ENCODE data around the gene GTF3C2.

Gene GTF3C2

DNA sequence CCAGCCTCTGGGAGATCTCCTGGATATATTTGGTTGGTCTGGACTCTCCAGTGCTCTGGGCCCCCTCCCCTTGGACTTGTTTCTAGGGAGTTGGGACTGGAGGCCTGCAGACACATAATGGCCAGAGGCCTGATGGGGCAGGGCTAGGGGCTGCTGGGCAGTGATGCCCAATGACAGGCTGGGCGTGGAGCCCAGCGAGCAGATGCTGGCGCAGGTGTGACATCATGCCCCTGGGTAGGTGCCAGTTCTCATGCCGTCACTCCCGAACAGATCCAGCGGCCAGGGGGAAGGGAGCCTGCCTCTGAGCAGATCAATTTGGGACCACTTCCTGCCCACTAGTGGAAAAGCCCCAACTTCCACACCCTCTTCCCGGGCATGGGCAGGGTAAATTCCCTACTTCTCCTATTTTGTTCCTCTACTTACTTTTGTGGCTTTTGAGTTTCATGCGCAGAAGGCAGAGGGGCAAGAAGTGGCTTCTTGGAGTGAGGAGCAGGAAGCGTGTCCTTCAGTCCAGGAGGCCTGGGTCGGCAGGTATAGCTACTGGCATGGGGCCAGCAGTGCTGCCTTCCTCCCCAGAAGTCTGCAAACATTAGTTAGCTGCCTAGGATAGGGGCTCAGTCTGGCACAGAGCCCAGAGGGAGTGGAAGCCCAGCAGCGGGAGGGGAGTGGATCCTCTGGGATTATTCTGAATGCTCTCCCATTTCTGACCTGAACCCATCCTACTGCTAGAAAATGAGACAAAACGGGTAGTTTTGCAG is 39.7 kb downstream of the GTF3C2 start:
- Histone ChIP-seq H3K9me3 (ENCODE audit: control insufficient read depth, insufficient read depth, low read depth, low read length) (no peaks in the 10 kb centered on the region), H3K27me3 (ENCODE audit: control insufficient read depth, insufficient read depth, low read length) (no peaks in the 10 kb centered on the region), H3K27ac (ENCODE audit: low read depth, low read length) (no peak overlapping the region), H3K36me3 (ENCODE audit: control insufficient read depth, insufficient read depth, low read length) (peaks cover 1% of the 10 kb centered on the region; the same call in 1 of the 2 replicates), H3K9ac (ENCODE audit: low read length) (no peak overlapping the region), H3K4me1 (ENCODE audit: control insufficient read depth, insufficient read depth, low read length) (peaks cover 15% of the 10 kb centered on the region; the same call in 1 of the 2 replicates), H3K4me3 (ENCODE audit: low read depth, low read length) (no peak overlapping the region)

DNA sequence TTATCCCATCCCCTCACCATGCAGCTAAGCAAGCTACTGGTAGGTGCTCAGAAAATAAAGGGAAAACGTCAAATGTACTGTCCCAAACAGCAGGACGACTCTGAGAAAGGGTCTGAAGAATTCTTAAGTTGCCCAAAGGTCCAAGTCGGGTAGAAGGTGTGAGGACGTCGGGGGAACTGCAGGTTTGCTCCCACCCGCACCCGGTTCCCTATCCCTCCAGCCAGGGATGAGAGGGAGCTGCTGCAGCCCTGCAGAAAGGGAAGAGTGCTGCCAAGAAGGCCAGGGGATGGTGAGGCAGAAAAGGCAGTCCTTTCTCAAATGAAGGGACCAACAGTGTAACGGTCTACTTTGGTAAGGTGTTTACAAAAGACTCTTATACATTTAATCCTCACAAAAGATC is 41.4 kb downstream of the GTF3C2 start:
- Histone ChIP-seq H3K27ac (ENCODE audit: low read depth, low read length) (no peak overlapping the region), H3K27me3 (ENCODE audit: control insufficient read depth, insufficient read depth, low read length) (no peaks in the 10 kb centered on the region), H3K9me3 (ENCODE audit: control insufficient read depth, insufficient read depth, low read depth, low read length) (no peaks in the 10 kb centered on the region), H3K4me1 (ENCODE audit: control insufficient read depth, insufficient read depth, low read length) (peaks cover 5% of the 10 kb centered on the region; the same call in 1 of the 2 replicates), H3K9ac (ENCODE audit: low read length) (no peak overlapping the region), H3K36me3 (ENCODE audit: control insufficient read depth, insufficient read depth, low read length) (peaks cover 10% of the 10 kb centered on the region), H3K4me3 (ENCODE audit: low read depth, low read length) (no peak overlapping the region)

DNA sequence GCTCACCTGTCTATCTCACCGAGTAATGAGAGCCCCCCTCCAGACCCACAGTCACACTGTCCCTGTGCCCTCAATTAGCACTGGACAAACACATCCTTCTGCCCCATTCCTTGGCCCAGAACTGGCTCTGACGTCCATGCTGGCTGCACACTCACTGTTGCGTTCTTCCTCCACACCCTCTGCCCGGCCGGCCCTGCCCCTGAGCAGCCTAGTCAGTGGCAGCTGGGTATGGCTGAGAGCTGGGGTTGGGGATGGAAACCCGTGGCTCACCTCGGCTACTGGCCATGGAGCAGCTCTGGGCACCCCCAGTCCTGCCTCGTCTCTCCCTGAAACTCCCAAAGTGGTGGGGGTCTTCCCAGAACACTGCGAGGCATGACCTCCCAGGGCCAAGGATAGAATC is 41.9 kb downstream of the GTF3C2 start:
- Histone ChIP-seq H3K27me3 (ENCODE audit: control insufficient read depth, insufficient read depth, low read length) (no peaks in the 10 kb centered on the region; the same call in 1 of the 2 replicates), H3K9me3 (ENCODE audit: control insufficient read depth, insufficient read depth, low read depth, low read length) (no peaks in the 10 kb centered on the region), H3K4me1 (ENCODE audit: control insufficient read depth, insufficient read depth, low read length) (peaks cover 5% of the 10 kb centered on the region; the same call in 1 of the 2 replicates), H3K36me3 (ENCODE audit: control insufficient read depth, insufficient read depth, low read length) (peaks cover 12% of the 10 kb centered on the region), H3K9ac (ENCODE audit: low read length) (no peak overlapping the region), H3K27ac (ENCODE audit: low read depth, low read length) (no peak overlapping the region), H3K4me3 (ENCODE audit: low read depth, low read length) (no peak overlapping the region)

DNA sequence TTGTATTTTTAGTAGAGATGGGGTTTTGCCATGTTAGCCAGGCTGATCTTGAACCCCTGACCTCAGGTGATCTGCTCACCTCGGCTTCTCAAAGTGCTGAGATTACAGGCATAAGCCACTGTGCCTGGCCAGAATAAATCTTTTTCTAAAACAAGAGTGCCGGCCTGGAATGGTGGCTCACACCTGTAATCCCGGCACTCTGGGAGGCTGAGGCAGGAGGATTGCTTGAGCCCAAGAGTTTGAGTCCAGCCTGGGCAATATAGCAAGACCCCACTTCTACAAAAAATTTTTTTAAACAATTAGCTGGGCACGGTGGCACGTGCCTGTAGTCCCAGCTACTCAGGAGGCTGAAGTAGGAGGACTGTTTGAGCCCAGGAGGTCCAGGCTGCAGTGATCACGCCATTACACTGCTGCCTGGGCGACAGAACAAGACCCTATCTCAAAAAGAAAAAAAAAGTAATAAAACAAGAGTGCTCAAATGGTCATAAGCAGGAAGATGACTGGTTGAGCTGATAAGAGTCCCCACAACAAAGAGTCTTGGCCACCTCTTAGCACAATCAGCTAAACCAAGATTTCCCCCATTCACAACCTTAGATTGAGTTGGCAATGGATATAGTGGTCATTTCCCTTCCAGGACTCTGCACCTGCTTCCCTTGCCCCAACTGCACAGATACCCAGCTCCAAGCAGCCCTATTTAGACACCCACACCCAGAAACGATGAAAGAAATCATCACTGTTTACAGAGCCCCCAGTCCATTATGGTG is 42.5 kb downstream of the GTF3C2 start:
- Histone ChIP-seq H3K9ac (ENCODE audit: low read length) (no peak overlapping the region), H3K27ac (ENCODE audit: low read depth, low read length) (no peak overlapping the region), H3K4me3 (ENCODE audit: low read depth, low read length) (no peak overlapping the region), H3K36me3 (ENCODE audit: control insufficient read depth, insufficient read depth, low read length) (peaks cover 16% of the 10 kb centered on the region), H3K9me3 (ENCODE audit: control insufficient read depth, insufficient read depth, low read depth, low read length) (no peaks in the 10 kb centered on the region), H3K4me1 (ENCODE audit: control insufficient read depth, insufficient read depth, low read length) (peaks cover 5% of the 10 kb centered on the region; the same call in 1 of the 2 replicates), H3K27me3 (ENCODE audit: control insufficient read depth, insufficient read depth, low read length) (no peaks in the 10 kb centered on the region; the same call in 1 of the 2 replicates)

DNA sequence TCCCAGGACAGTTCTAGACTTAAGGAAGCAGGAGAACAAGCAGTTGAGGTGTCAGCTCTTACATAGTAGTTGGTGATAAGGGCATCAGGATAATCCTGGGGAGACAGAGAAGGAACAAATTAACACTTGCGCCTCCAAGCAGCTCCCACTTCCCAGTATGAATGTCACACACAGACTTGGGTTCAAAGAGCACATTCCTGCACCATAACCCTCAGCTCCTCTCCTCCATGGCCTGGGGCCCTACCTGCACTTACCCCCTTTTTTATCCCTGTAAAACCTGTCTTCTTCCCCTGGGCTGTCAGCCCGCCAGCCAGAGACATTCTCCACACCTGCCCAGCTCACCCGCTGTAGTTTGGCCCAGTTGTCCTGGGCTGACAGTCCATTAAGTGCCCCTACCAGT is 44.4 kb downstream of the GTF3C2 start:
- H3K27me3 ChIP-seq (ENCODE audit: control insufficient read depth, insufficient read depth, low read length) = peaks cover 18% of the 10 kb centered on the region

DNA sequence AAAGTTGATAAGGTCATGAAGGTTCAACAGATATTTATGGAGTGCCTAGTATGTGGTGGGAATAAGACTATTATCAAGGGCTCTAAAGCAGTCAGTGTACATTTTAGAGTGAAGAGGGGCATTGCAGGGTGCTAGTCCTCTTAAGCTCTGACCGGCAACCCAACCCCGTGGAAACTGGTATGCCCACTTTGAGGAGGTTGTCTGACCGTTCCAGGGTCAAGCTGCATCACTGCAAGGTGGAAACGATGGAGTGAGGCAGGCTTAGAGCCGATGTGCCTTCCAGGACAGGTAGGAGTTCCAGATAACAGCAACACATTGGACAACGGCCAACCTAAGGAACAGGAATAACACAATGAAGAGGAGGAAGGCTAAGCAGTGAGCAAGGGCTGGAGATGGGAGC is 46.9 kb downstream of the GTF3C2 start:
- Histone ChIP-seq H3K4me3 (ENCODE audit: low read depth, low read length) (no peak overlapping the region), H3K9ac (ENCODE audit: low read length) (no peak overlapping the region), H3K9me3 (ENCODE audit: control insufficient read depth, insufficient read depth, low read depth, low read length) (no peaks in the 10 kb centered on the region), H3K27ac (ENCODE audit: low read depth, low read length) (no peak overlapping the region), H3K27me3 (ENCODE audit: control insufficient read depth, insufficient read depth, low read length) (peaks cover 43% of the 10 kb centered on the region), H3K36me3 (ENCODE audit: control insufficient read depth, insufficient read depth, low read length) (peaks cover 16% of the 10 kb centered on the region), H3K4me1 (ENCODE audit: control insufficient read depth, insufficient read depth, low read length) (peaks cover 13% of the 10 kb centered on the region; the same call in 1 of the 2 replicates)

More for the DNA sequence above, 44.4 kb downstream of the GTF3C2 start:
- Histone ChIP-seq H3K4me3 (ENCODE audit: low read depth, low read length) (no peak overlapping the region), H3K4me1 (ENCODE audit: control insufficient read depth, insufficient read depth, low read length) (peaks cover 12% of the 10 kb centered on the region; the same call in 1 of the 2 replicates), H3K36me3 (ENCODE audit: control insufficient read depth, insufficient read depth, low read length) (peaks cover 16% of the 10 kb centered on the region), H3K27ac (ENCODE audit: low read depth, low read length) (no peak overlapping the region), H3K9ac (ENCODE audit: low read length) (no peak overlapping the region), H3K9me3 (ENCODE audit: control insufficient read depth, insufficient read depth, low read depth, low read length) (no peaks in the 10 kb centered on the region)

DNA sequence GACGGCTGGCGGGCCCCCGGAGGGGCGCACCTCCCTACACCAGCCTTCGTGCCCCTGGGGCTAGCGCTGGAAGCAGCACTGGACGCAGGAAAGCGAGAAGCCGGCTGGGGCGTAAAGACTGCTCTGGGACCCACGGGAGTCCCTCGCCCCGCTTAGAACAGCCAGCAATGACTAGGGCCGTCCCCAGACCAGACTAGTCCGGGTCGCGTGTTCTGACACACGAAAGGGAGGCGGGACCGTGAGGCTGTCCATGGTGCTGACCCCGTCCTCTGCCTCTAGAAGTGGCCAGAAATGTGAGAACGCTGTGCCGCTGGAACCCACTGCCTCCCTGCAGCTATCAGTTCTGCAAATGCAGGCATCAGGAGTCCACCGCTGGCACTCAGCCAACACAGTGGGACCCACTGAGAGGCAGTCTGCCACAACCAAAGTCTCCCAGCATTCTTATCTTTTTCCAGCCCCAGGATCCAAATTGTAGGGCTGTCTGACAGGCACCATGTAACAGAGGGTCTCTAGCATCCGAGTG is 48.1 kb downstream of the GTF3C2 start, which contains the start of gene UCN:
Gene UCN (minus strand): TSS at position 87 of the 523 bp plus-strand sequence. CDS start 550 bp downstream, outside the sequence.
- Histone ChIP-seq H3K36me3 (ENCODE audit: control insufficient read depth, insufficient read depth, low read length) (peaks cover 16% of the 10 kb centered on the region), H3K4me3 (ENCODE audit: low read depth, low read length) (peak within 1 kb of the TSS; percentile 51), H3K4me1 (ENCODE audit: control insufficient read depth, insufficient read depth, low read length) (peaks cover 13% of the 10 kb centered on the region; the same call in 1 of the 2 replicates), H3K27ac (ENCODE audit: low read depth, low read length) (no peak within 1 kb of the TSS), H3K9me3 (ENCODE audit: control insufficient read depth, insufficient read depth, low read depth, low read length) (no peaks in the 10 kb centered on the region), H3K9ac (ENCODE audit: low read length) (no peak within 1 kb of the TSS), H3K27me3 (ENCODE audit: control insufficient read depth, insufficient read depth, low read length) (peaks cover 48% of the 10 kb centered on the region)

DNA sequence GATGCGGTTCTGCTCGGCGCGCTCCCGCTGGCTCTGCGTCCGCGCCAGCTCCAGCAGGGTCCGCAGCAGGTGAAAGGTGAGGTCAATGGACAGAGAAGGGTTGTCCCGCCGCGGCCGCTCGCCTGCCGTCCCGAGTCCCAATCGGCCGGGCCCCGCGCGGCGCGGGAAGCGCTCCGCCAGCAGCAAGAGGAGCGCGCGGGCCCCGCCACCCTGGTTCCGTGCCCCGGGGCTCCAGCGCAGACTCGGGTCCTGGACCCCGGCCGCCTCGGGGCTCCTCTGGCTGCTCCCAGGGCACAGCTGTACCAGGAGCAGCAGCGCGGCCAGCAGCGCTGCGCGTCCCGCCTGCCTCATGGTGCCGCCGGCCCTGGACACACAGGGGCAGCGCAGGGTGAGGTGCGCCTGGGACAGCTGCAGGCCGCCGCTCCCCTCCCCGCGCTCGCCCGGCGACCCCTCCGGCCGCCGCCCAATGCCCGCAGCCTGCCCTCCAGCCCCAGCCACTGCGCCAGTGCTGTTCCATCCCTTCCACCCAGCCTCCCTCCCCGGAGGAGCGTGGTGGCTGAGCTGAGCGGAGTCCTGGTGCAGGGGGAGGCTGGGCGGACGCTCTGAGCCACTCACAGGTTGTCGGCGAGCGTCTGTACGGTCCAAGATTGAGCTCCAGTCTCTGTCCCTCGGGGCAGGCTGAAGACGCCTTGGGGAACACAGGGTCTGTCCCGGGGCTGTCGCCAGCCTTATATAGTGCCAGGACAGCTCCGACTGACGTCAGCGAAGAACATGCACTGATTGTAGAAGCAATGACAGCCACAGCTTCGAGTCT is 48.8 kb downstream of the GTF3C2 start:
- Histone ChIP-seq H3K27ac (ENCODE audit: low read depth, low read length) (no peak overlapping the region), H3K9ac (ENCODE audit: low read length) (no peak overlapping the region), H3K36me3 (ENCODE audit: control insufficient read depth, insufficient read depth, low read length) (peaks cover 16% of the 10 kb centered on the region), H3K27me3 (ENCODE audit: control insufficient read depth, insufficient read depth, low read length) (peaks cover 48% of the 10 kb centered on the region), H3K4me1 (ENCODE audit: control insufficient read depth, insufficient read depth, low read length) (peaks cover 19% of the 10 kb centered on the region), H3K4me3 (ENCODE audit: low read depth, low read length) (peak overlapping the region; percentile 51), H3K9me3 (ENCODE audit: control insufficient read depth, insufficient read depth, low read depth, low read length) (no peaks in the 10 kb centered on the region)

DNA sequence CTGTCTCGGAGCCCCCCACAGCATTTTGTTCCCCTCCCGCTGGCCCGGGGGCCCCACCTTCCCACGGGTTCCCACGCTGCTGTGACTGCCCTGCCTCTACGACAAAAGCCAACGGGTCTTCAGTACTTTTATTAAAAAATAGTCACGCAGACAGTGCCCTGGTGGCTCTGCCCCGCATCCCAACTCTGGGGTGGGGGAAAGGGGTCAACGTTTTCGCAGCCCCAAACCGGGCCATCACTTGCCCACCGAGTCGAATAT is 49.3 kb downstream of the GTF3C2 start:
- peaks cover 16% of the 10 kb centered on the region for H3K36me3 ChIP-seq (ENCODE audit: control insufficient read depth, insufficient read depth, low read length)
- H3K4me3 ChIP-seq (ENCODE audit: low read depth, low read length) = peak overlapping the region; percentile 51

DNA sequence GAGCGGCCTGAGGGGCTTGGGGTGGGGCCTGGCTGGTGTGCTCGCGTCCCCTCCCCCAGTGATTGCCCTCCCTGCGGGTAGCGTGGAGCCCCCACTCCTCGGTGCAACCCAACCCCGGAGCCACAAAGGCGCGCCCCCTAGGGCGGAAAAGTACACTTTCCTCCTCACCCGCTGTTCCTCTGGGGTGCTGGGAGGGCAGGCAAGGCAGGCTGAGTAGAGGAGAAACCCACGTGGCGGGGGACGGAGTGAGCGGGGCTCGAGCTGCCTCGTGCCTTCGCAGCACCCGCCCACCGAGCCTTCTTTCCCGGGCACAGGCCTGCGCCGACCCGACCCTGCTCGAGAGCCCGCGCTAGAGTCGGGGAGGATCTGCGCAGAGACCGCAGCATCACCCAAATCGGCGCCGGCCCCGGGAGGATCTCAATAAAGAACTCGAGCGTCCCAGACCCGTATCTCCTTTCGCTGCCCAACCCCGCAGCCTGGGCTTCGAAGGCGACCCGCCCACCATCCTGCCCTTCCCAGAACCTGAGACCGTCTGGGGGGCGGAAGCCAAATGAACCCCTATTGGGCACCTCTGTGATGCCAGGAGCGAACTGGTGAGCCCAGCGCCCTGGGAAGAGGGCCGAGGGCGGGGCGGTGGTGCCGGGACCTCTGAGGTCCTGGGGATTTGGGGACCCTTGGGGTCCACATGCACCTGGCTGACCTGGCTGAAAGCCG is 49.8 kb downstream of the GTF3C2 start:
- Histone ChIP-seq H3K36me3 (ENCODE audit: control insufficient read depth, insufficient read depth, low read length) (peaks cover 14% of the 10 kb centered on the region), H3K9ac (ENCODE audit: low read length) (no peak overlapping the region), H3K27me3 (ENCODE audit: control insufficient read depth, insufficient read depth, low read length) (peaks cover 48% of the 10 kb centered on the region), H3K9me3 (ENCODE audit: control insufficient read depth, insufficient read depth, low read depth, low read length) (no peaks in the 10 kb centered on the region), H3K4me3 (ENCODE audit: low read depth, low read length) (peak overlapping the region; percentile 51), H3K4me1 (ENCODE audit: control insufficient read depth, insufficient read depth, low read length) (peaks cover 20% of the 10 kb centered on the region), H3K27ac (ENCODE audit: low read depth, low read length) (no peak overlapping the region)

More for the DNA sequence above, 49.3 kb downstream of the GTF3C2 start:
- Histone ChIP-seq H3K9ac (ENCODE audit: low read length) (no peak overlapping the region), H3K27me3 (ENCODE audit: control insufficient read depth, insufficient read depth, low read length) (peaks cover 48% of the 10 kb centered on the region), H3K9me3 (ENCODE audit: control insufficient read depth, insufficient read depth, low read depth, low read length) (no peaks in the 10 kb centered on the region), H3K4me1 (ENCODE audit: control insufficient read depth, insufficient read depth, low read length) (peaks cover 20% of the 10 kb centered on the region), H3K27ac (ENCODE audit: low read depth, low read length) (no peak overlapping the region)
